HPDE6-E6E7 (cell line): ENCODE measurements around the gene FOXR1.
"Not testable (repeated sequence)": the region's sequence is repeated elsewhere in the genome, so short reads cannot be mapped to it uniquely, and the experiment has no call there.

Experiments
- DNase-seq: peaks from one replicate; pipeline ENCODE4 v3.0.0; 2011; ENCODE audit warnings: missing footprints; ENCODE audit errors: extremely low spot score

The FOXR1 gene

DNA sequence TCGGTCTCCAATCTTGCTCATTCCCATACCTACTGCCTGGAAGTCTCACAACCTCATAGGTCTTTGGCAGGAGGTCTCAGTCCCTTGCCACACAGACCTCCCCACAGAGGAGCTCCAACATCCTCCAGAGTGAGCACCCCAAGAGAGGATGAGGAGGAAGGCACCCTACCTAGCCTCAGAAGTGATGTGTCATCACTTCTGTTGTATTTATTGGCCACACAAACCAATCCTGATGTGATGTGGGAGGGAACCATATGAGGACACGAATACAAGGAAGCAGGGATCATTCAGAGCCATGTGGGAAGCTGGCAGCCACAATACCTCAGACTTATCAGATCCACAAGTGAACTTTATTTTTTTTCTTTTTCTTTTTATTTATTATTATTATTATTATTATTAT, 24.5 kb upstream of the FOXR1 start:
- DNase-seq = no peak

DNA sequence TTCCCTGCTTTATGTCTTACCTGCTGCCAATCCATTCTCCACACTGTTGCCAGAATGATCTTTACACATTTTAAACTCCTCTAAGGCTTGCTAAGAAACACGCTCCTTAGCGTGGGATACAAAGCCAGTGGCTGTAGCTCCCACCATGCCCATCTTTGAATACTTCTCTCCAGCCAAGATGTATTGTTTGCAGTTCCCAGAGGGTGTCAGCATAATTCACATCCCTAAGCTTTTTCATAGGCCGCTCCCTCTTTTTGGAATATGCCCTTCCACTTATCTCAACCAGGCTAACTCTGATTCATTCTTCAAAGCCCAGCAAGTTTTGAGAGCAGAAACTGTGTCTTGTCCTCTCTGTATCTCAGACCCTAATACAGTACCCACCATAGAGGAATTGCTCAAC, 23.6 kb upstream of the FOXR1 start:
- no peak for DNase-seq

DNA sequence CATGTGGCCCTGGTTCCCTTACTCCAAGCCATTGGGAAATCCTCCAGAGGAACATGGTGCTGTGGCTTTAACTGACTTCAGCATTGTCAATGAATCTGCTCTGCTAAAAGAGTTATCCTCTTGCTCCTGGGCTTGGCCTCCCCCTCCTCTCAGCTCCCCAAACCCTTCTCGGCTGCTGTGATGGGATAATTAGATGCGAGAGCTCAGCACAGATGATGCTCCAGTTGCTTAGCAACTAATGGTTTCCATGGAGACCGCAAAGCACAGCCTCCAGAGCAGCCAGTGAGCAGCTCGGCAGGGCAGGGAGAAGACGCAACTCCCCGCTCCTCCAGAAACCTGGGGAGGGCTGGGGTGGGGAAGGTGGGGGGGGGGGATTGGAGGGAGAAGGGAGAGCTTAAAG, 18.3 kb upstream of the FOXR1 start:
- DNase-seq = no peak

DNA sequence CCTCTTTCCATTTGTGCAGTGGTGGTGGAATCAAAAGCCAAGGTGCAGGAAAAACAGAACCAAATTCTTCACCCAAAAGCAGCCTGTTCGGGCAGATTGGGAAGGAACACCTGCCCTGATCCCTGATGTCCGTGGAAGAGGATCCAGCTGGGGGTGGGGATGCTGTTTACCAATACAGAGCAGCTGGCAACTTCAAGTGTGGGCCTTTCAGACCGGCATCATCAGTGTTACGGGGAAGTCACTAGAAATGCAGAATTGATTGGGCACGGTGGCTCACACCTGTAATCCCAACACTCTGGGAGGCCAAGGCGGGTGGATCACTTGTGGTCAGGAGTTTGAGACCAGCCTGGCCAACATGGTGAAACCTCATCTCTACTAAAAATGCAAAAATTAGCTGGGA, 17.6 kb upstream of the FOXR1 start:
- not testable (repeated sequence) for DNase-seq

DNA sequence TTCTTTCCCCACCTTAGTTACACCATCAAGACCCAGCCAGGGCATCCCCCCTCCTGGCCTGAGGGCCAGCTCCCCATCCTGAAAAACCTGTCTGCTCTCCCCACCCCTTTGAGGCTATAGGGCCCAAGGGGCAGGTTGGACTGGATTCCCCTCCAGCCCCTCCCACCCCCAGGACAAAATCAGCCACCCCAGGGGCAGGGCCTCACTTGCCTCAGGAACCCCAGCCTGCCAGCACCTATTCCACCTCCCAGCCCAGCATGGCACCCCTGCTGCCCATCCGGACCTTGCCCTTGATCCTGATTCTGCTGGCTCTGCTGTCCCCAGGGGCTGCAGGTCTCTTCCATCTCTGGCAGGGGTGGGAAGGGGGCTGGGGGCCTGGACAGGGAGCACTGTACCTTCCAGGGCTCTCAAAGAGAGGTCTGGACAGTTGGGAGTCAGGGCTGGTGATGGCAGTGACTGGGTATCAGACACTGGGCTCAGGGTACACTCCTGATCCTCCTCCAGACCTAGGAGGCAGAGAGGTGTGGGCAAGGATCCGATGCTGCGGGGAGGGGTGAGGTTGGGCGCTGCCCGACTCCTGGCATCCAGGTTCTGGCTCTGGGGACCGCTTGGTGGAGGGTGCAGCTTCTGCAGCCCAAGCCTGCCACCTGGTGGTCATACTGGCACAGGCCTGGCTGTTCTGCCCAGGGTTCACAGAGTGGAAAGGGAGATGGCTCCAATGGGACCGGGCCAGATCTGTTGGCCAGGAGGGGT, 15.3 kb upstream of the FOXR1 start, which contains the start of gene UPK2:
Gene UPK2 (plus strand): TSS at position 205 of the 753 bp plus-strand sequence. CDS start 53 bp downstream, at position 258.
- peak; percentile 95 for DNase-seq

DNA sequence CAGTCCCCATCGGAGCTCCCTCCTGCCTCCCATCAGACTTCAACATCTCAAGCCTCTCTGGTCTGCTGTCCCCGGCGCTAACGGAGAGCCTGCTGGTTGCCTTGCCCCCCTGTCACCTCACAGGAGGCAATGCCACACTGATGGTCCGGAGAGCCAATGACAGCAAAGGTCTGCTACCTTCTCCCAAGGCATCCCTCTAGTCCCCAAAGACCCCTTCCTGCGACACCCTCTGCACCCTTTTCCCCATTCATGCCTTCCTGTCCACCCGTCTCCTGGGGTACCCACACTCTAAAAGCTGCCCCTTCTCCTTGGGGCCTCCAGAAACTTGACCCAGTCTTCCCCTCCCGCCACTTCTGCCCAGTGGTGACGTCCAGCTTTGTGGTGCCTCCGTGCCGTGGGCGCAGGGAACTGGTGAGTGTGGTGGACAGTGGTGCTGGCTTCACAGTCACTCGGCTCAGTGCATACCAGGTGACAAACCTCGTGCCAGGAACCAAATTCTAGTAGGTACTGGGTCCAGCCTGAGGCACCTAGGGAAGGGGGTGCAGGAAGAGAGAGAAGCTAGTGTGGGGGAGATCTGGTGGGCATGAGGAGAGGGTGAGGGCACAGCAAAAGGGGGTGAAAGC, 14.6 kb upstream of the FOXR1 start:
- no peak for DNase-seq

DNA sequence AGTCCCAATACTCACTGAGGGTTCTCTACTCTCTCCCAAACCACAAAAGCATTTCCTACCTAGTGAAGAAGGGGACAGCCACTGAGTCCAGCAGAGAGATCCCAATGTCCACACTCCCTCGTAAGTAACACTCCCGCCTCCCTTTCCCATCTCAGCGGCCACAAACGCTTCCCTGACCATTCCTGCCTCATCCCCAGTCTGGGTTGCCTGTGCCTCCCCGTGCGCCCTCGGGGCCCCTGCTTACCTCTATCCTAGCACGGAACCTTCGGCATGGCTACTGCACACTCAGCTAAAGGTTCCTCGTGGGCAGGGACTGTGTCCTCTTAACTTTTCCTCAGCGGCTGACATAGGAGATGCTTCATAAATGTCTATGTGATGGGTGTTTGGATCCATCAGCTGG, 14.0 kb upstream of the FOXR1 start:
- DNase-seq = no peak

DNA sequence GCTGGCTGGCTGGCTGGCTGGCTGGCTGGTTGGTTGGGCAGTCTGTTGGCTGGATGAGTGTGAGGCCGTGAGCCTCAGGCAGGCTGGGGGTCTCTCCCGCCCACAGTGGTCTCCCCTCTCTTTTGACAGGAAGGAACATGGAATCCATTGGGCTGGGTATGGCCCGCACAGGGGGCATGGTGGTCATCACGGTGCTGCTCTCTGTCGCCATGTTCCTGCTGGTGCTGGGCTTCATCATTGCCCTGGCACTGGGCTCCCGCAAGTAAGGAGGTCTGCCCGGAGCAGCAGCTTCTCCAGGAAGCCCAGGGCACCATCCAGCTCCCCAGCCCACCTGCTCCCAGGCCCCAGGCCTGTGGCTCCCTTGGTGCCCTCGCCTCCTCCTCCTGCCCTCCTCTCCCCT, 13.6 kb upstream of the FOXR1 start:
- no peak for DNase-seq

DNA sequence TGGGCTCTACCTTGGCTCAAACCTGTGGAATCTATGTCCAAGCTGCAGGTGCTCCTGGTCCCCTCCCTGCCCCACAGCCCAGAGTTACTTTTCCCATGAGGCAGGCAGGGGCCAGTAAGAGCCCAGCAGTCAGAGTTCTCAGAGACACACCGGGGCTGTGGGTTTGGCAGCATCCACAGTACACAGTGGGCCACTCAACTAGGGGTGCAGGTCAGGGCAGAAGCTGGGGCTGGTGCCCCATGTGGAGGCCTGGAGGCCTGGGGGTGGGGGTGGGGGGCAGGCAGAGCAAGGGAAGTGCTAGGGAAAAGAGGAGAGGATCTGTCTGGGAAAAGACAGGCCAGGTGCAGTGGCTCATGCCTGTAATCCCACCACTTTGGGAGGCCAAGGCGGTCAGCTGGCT, 13.0 kb upstream of the FOXR1 start:
- no peak for DNase-seq

DNA sequence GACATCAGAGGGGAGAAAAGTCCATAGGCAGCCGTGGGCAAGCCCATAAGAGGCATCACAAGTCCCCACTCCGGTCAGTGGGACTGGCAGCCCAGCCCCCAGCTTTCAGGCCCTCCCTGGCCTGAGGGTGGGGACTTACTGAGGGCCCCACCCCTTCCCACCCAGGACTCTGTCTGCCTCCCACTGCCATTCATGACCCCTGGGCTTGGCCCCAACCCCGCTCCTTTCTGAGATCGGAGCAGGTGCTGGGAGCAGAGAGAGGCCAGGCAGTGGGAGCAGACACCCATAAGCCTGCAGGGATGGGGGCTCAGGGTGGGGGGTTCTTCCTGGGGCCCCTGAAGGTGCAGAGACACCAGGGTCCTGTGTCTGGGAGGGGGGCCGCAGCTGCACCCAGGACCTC, 10.4 kb upstream of the FOXR1 start:
- no peak for DNase-seq

DNA sequence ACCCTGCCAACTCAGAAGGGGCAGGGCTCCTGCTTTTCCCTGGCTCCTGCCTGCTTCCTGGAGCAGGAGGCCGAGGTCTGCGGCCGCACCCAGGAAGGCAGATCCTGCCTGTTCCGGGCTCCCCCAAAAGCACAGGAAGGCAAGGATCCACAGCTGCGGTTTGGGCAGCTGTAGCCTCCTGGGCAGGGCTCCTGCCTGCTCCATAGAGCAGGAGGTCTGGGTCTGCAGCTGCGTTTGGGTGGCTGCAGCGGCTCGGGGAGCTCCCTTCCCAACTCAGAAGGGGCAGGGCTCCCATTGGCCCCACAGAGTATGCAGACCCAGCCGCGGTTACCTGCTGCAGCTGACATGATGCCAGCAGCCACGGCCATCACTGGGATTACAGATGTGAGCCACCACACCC, 10.0 kb upstream of the FOXR1 start:
- no peak for DNase-seq

DNA sequence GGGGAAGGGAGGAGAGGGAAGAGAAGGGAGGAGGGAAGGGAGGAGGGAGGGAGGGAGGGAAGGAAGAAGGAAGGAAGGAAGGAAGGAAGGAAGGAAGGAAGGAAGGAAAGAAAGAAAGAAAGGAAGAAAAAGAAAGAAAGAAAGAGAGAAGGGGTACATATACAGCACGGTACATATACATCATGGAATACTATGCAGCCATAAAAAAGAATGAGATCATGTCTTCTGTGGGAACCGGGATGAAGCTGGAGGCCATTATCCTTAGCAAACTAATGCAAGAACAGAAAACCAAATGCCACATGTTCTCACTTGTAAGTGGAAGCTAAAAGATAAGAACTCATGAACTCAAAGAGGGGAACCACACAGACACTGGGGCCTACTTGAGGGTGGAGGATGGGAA, 2.1 kb upstream of the FOXR1 start:
- DNase-seq = not testable (repeated sequence)

DNA sequence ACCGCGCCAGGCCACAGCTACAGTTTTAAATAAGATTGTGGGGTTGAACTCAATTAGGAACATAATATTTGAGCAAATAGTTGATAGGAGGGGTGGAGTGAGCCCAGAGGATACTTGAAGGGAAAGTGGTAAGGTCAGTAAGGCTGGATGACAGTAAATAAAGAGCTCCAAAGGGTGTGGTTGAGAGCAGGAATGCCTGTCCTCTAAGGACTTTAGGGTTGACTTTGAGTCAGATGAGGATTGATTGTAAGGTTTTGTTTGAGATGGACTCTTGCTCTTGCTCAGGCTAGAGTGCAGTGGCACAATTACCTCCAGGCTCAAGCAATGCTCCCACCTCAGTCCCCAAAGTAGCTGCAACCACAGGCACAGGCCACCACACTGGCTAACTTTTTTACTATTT, 2.4 kb downstream of the FOXR1 start:
- DNase-seq = no peak

DNA sequence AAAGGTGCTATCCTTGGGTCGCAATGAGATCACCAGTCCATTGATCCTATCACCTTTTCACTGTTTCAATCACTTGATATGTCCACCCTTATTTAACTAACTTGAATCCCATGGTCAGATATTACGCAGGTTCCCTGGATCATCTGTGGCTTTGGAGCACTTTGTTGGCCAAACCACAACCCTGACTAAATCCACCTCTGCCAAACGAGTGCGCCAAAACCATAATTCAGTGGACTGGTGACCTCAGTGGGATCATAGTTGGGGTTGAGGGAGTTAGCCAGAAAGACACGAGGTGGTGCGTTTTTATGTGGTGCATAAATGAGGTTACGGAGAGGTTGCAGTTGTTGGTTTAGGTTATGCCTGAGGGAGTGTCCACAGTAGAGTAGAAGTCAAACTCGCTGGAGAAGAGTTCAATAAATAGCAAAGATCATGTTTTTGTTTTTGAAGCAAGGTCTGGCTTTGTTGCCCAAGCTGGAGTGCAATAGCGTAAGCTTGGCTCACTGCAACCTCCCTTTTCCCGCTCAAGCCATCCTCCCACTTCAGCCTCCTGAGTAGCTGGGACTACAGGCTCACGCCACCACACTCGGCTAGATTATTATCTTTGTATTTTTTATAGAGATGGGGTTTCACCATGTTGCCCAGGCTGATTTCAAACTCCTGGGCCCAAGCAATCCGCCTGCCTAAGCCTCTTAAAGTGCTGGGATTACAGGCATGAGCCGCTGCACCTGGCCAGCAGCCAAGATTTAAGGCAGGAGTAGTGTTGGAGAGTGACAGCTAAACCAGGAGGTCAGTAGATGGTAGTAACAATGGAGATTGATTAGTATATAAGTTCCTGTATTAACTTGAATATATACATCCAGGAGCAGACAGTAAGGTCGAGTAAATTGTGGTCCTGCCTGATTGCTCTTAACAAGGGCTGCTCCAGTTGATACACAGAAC, 4.5 kb downstream of the FOXR1 start:
- DNase-seq = no peak

DNA sequence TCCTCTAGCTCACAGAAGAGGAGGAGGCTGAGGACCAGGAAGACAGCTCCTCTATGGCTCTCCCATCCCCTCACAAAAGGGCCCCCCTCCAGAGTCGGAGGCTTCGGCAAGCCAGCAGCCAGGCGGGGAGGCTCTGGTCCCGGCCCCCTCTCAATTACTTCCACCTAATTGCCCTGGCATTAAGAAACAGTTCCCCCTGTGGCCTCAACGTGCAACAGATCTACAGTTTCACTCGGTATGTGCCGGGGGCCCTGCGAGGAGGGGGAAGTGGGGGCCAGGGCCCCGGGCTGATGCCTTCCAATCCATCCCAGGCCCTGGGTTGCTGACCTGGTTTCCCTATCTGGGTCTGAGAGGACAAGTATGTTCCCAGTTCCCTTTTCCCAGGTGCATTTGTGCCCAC, 7.9 kb downstream of the FOXR1 start:
- DNase-seq = no peak

DNA sequence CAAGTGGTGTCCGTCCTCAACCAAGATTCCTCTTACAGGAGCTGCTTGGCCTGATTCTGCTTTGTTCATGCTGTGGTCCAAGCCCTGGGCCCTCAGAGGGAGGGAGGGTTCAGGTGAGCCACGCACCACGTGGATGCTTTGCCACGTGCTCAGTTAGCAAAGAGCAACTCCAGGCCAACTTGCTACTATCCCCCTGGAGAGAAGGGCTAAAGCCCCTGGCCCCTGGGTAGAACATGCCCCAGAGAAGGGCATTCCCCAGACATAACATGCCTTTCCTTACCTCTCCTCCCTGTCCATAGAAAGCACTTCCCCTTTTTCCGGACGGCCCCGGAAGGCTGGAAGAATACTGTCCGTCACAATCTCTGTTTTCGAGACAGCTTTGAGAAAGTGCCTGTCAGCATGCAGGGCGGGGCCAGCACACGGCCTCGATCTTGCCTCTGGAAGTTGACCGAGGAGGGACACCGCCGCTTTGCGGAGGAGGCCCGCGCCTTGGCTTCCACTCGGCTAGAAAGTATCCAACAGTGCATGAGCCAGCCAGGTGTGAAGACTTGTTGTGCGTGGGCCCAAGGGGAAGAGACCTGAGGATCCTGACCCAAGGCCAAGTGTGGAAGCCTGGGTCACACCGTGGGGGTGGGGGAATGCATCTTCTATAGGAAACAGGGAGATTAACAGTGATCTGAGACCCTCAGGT, 8.8 kb downstream of the FOXR1 start:
- no peak for DNase-seq

DNA sequence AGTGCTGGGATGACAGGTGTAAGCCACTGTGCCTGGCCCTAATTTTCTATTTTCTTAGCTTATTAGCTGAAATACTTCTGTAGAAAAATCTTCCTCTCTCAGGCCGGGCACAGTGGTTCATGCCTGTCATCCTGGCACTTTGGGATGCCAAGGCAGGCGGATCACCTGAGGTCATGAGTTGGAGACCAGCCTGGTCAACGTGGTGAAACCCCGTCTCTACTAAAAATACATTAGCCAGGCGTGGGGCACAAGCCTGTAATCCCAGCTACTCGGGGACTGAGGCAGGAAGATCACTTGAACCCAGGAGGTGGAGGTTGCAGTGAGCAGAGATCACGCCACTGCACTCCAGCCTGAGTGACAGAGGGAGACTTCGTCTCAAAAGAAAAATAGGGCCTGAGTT, 12.8 kb downstream of the FOXR1 start:
- DNase-seq = not testable (repeated sequence)

DNA sequence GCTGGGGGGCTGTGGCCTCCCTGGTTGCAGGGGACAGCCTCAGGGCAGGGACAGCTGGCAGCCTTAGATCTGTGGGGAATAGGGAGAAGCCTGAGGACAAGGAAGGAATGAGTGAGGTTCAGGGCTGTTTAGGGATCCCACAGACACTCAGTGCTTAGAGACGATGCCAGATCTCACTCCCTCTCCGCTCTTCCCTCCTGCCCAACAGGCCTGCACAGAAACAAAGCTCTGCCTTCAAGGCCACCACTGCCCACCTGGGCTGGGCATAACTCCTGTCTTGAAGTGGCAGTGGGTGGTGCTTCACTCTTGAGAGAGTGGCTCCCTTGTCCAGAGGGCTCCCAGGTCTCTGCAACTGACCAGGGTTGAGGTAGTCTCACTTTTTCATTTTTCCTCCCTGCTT, 13.3 kb downstream of the FOXR1 start:
- DNase-seq = no peak

DNA sequence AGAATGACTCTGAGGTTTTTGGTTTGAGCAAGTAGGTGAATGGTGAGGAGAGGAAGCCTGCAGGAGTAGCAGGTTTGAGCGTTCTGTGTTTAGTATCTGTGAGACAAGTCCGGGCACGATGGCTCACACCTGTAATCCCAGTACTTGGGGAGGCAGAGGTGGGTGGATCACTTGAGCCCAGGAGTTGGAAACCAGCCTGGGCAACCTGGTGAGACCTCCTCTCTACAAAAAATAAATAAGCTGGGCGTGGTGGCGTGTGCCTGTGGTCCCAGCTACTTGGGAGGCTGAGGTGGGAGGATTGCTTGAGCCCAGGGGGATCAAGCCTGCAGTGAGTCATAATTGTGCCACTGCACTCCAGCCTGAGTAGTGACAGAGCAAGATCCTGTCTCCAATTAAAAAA, 16.7 kb downstream of the FOXR1 start:
- DNase-seq = peak; percentile 63

DNA sequence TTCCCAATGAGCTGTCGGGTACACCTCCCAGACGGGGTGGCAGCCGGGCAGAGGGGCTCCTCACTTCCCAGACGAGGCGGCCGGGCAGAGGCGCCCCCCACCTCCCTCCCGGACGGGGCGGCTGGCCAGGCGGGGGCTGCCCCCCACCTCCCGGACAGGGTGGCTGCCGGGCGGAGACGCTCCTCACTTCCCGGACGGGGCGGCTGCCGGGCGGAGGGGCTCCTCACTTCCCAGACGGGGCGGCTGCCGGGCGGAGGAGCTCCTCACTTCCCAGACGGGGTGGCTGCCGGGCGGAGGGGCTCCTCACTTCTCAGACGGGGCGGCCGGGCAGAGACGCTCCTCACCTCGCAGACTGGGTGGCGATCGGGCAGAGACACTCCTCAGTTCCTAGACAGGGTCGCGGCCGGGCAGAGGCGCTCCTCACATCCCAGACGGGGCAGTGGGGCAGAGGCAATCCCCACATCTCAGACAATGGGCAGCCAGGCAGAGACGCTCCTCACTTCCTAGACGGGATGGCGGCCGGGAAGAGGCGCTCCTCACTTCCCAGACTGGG, 20.0 kb downstream of the FOXR1 start:
- DNase-seq = not testable (repeated sequence)

DNA sequence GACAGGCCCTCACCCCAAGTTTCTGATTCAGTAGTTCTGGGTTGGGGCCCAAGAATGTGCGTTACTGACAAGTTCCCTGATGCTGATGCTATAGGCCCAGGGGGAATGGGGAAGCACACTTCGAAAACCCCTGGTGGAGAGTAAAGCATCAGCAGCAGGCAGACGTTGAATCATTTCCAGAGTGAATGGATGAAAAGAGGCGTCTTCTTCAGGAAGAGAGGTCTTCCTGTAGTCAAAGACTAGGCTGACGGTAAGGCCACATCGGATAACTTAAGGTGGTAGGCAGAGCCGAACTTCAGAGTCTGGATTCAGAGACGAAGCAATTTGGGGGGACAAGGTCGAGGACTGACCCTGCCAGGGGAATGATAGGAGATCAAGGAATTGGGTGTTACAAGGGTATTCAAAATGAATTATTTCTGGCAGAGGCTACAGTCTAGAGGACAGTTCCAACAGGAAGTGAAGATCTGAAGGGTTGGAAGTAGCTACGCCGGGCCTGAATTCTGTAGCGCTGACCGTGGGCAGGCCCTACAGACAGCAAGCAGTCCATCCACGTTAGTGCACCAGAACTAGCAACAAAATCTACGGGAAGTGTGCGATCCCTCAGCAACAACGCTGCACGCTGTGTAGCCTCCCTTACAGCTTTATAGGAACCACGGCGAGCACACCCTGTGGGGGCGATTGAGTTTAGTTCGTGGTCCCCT, 25.5 kb downstream of the FOXR1 start:
- no peak for DNase-seq
